Glomerular endothelial cell (primary cell): ENCODE results near the gene MEIKIN. TPM values are rescaled to one million over a fixed set of nuclear protein-coding genes. Genes with fewer than 3 reads are reported as not detected.
"Not testable (repeated sequence)": the region's sequence is repeated elsewhere in the genome, so short reads cannot be mapped to it uniquely, and the experiment has no call there.

Experiments used
- DNase-seq: peaks from one replicate; pipeline ENCODE4 v3.0.0-alpha.2; 2011; ENCODE audit warnings: low read depth, low spot score; ENCODE audit errors: extremely low read depth
- total RNA-seq: library from RNA; depleted of rRNA; stranded (reverse); fragments of >200 nt; gene quantifications from 2 replicates; pipeline ENCODE4 v1.2.3, GENCODE V29; 2015

Gene MEIKIN
- total RNA-seq, 1 donor from 2014 or later = not detected

- DNase-seq = no peak
These were observed 31.0 kb downstream of the MEIKIN start for GRCh38 chr5:131914472-131914871.

GRCh38 chr5:131913603-131914002, 31.9 kb downstream of the MEIKIN start:
- DNase-seq = no peak

- DNase-seq = no peak
These were observed 38.8 kb downstream of the MEIKIN start for GRCh38 chr5:131906668-131907067.

- DNase-seq = not testable (repeated sequence)
These were observed 43.2 kb downstream of the MEIKIN start for GRCh38 chr5:131902266-131902665.

- no peak for DNase-seq
These were observed 45.8 kb downstream of the MEIKIN start for GRCh38 chr5:131899686-131900085.

GRCh38 chr5:131883984-131884383, 61.5 kb downstream of the MEIKIN start:
- DNase-seq = no peak

- no peak for DNase-seq
These were observed 65.8 kb downstream of the MEIKIN start for GRCh38 chr5:131879705-131880104.

- no peak for DNase-seq
These were observed 67.6 kb downstream of the MEIKIN start for GRCh38 chr5:131877873-131878272.

GRCh38 chr5:131871251-131871650, 74.2 kb downstream of the MEIKIN start:
- DNase-seq = not testable (repeated sequence)

- no peak for DNase-seq
These were observed 77.9 kb downstream of the MEIKIN start for GRCh38 chr5:131867524-131867923.

GRCh38 chr5:131863700-131864099, 81.8 kb downstream of the MEIKIN start:
- DNase-seq = no peak

GRCh38 chr5:131857388-131857787, 88.1 kb downstream of the MEIKIN start:
- no peak for DNase-seq

GRCh38 chr5:131855452-131855851, 90.0 kb downstream of the MEIKIN start:
- DNase-seq = no peak

GRCh38 chr5:131854134-131854533, 91.3 kb downstream of the MEIKIN start:
- no peak for DNase-seq

- DNase-seq = no peak
These were observed 96.8 kb downstream of the MEIKIN start for GRCh38 chr5:131848662-131849061.

GRCh38 chr5:131846536-131846935, 98.9 kb downstream of the MEIKIN start:
- DNase-seq = no peak

- no peak for DNase-seq
These were observed 99.6 kb downstream of the MEIKIN start for GRCh38 chr5:131845828-131846227.

GRCh38 chr5:131842971-131843370, 102.5 kb downstream of the MEIKIN start:
- not testable (repeated sequence) for DNase-seq

- not testable (repeated sequence) for DNase-seq
These were observed 112.8 kb downstream of the MEIKIN start for GRCh38 chr5:131832702-131833101.

- no peak for DNase-seq
These were observed 120.0 kb downstream of the MEIKIN start for GRCh38 chr5:131825404-131826013.

GRCh38 chr5:131824631-131825030, 120.8 kb downstream of the MEIKIN start:
- no peak for DNase-seq

GRCh38 chr5:131821221-131821620, 124.2 kb downstream of the MEIKIN start:
- DNase-seq = no peak
